HepG2 (cell line): Measurements from ENCODE around the gene UCN3. TPM values are rescaled to one million over a fixed set of nuclear protein-coding genes. Genes with fewer than 3 reads are reported as not detected.

Source experiments
- HNRNPL ChIP-seq: fragments of 200-400 bp; formaldehyde crosslinking; IDR thresholded peaks from 2 replicates; pipeline ENCODE4 v1.6.1; 2017; ENCODE audit warnings: mild to moderate bottlenecking, low read depth, low read length
- KAT8 ChIP-seq: IDR thresholded peaks from 2 replicates; pipeline ENCODE4 v1.6.1; 2016; ENCODE audit warnings: missing genetic modification reagents, missing compliant biosample characterization
- KMT2A ChIP-seq: sonication (generic); formaldehyde crosslinking; IDR thresholded peaks from 2 replicates; pipeline ENCODE4 v1.4.0; 2020; ENCODE audit warnings: missing genetic modification reagents
- MEIS2 ChIP-seq: sonication (generic); formaldehyde crosslinking; IDR thresholded peaks from 2 replicates; pipeline ENCODE4 v1.9.0; 2021; ENCODE audit warnings: mild to moderate bottlenecking, missing genetic modification reagents
- NONO ChIP-seq, 2 experiments: fragments of 450-650 bp in 1 of 2; sonication (generic) in 1 of 2; formaldehyde crosslinking in 1 of 2; IDR thresholded peaks in 1 of 2; conservative IDR thresholded peaks in 1 of 2; 2 replicates each; pipeline versions ENCODE4 v1.6.1 to v1.8.0; 2017 to 2022; ENCODE audit warnings: mild to moderate bottlenecking in 1 of 2, missing genetic modification reagents in 1 of 2, moderate library complexity in 1 of 2
- NRL ChIP-seq: sonication (generic); formaldehyde crosslinking; IDR thresholded peaks from 2 replicates; pipeline ENCODE4 v1.5.0; 2020; ENCODE audit warnings: missing genetic modification reagents, mild to moderate bottlenecking, moderate library complexity, borderline replicate concordance
- PRMT3 ChIP-seq: sonication (generic); formaldehyde crosslinking; IDR thresholded peaks from 2 replicates; pipeline ENCODE4 v1.8.1; 2022; ENCODE audit warnings: low read depth, mild to moderate bottlenecking, moderate library complexity, missing genetic modification reagents, borderline replicate concordance
- RBAK ChIP-seq: sonication (generic); formaldehyde crosslinking; IDR thresholded peaks from 2 replicates; pipeline ENCODE4 v1.5.1; 2020; ENCODE audit warnings: mild to moderate bottlenecking, missing genetic modification reagents
- SP4 ChIP-seq: sonication (generic); formaldehyde crosslinking; IDR thresholded peaks from 2 replicates; pipeline ENCODE4 v1.8.1; 2023; ENCODE audit warnings: mild to moderate bottlenecking, missing genetic modification reagents
- YY1 ChIP-seq: IDR thresholded peaks from 2 replicates; pipeline ENCODE4 v1.6.1; 2011; ENCODE audit warnings: low read length, low read depth, moderate library complexity, mild to moderate bottlenecking; ENCODE audit not compliant: insufficient read depth, insufficient replicate concordance
- ZBTB42 ChIP-seq: sonication (generic); formaldehyde crosslinking; IDR thresholded peaks from 2 replicates; pipeline ENCODE4 v1.5.0; 2020; ENCODE audit warnings: mild to moderate bottlenecking, missing genetic modification reagents
- ZKSCAN5 ChIP-seq: sonication (generic); formaldehyde crosslinking; IDR thresholded peaks from 2 replicates; pipeline ENCODE4 v1.5.1; 2020; ENCODE audit warnings: mild to moderate bottlenecking, missing genetic modification reagents
- ZNF296 ChIP-seq: sonication (generic); formaldehyde crosslinking; conservative IDR thresholded peaks from 2 replicates; pipeline ENCODE4 v1.5.0; 2020; ENCODE audit warnings: mild to moderate bottlenecking, missing genetic modification reagents
- ZNF672 ChIP-seq: sonication (generic); formaldehyde crosslinking; IDR thresholded peaks from 2 replicates; pipeline ENCODE4 v1.8.1; 2022; ENCODE audit warnings: missing genetic modification reagents
- ZNF766 ChIP-seq: sonication (generic); formaldehyde crosslinking; IDR thresholded peaks from 2 replicates; pipeline ENCODE4 v1.5.0; 2020; ENCODE audit warnings: missing genetic modification reagents, borderline replicate concordance
- ZSCAN21 ChIP-seq: sonication (generic); formaldehyde crosslinking; IDR thresholded peaks from 2 replicates; pipeline ENCODE4 v1.8.0; 2022; ENCODE audit warnings: mild to moderate bottlenecking, missing genetic modification reagents, moderate library complexity, borderline replicate concordance
- polyA plus RNA-seq, 8 experiments: library from polyadenylated mRNA; depleted of rRNA in 3 of 8; stranded (reverse) in 7 of 8; unstranded in 1 of 8; fragments of >200 nt; fragmentation: Illumina TruSeq in 4 of 8; extraction: Trizol in 4 of 8; gene quantifications; 2 replicates each; pipeline versions ENCODE4 v1.2.1 to v1.2.3, GENCODE V29; 2011 to 2016; ENCODE audit warnings: low read depth in 4 of 8, missing spikeins in 1 of 8, mixed read lengths in 1 of 8; ENCODE audit not compliant: insufficient read depth in 1 of 8
- total RNA-seq, 5 experiments: library from RNA; depleted of rRNA; stranded (reverse); fragments of >200 nt; fragmentation: Illumina TruSeq; extraction: Trizol; gene quantifications; 2 replicates each; pipeline ENCODE4 v1.2.3, GENCODE V29; 2016; ENCODE audit warnings: low read depth in 1 of 5
- TF ChIP-seq, protein P1 (sequence below): sonication (generic); formaldehyde crosslinking; IDR thresholded peaks from 2 replicates; pipeline ENCODE4 v1.9.0; 2021; ENCODE audit warnings: mild to moderate bottlenecking, missing genetic modification reagents
- TF ChIP-seq, protein P2 (sequence below): sonication (generic); formaldehyde crosslinking; IDR thresholded peaks from 2 replicates; pipeline ENCODE4; 2020; ENCODE audit warnings: missing genetic modification reagents, mild to moderate bottlenecking, borderline replicate concordance
- TF ChIP-seq, protein P3 (sequence below): sonication (generic); formaldehyde crosslinking; IDR thresholded peaks from 2 replicates; pipeline ENCODE4 v1.4.0; 2020; ENCODE audit warnings: missing genetic modification reagents

The UCN3 gene
- total and polyA plus RNA-seq, 2 of the 13 experiments (the other 11 are each of a cell fraction or from before 2014, with no cell fraction given) = not detected

DNA sequence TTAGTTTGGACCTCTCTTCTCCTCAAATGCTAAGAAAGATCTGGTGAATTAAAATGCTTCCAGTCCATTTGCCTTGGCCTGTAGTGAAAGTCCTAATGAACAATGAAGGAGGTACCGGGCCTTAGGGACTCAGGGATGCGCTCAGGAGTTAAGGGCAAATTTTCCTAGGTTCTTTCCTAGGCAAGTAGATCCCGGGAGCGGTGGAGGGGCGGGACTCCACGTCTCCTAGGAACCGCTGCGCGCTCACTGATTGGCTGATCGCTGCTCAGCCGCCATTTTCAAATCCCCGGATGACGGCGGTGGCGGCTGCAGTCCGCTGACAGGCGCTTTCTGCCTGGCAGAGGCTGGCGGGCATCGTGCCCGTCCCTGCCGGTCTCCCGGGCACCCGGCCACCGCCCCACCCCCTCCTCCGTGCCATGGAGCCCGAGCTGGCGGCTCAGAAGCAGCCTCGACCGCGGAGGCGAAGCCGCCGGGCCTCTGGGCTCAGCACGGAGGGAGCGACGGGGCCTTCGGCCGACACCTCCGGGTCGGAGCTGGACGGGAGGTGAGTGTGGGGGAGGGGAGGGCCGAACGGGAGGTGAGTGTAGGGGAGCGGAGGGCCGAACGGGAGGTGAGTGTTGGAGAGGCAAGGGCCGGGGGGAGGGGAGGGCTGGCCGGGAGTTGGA is 47.6 kb downstream of the UCN3 start, which contains the start of gene NET1 (continued):
- TF ChIP-seq, protein P1, sequence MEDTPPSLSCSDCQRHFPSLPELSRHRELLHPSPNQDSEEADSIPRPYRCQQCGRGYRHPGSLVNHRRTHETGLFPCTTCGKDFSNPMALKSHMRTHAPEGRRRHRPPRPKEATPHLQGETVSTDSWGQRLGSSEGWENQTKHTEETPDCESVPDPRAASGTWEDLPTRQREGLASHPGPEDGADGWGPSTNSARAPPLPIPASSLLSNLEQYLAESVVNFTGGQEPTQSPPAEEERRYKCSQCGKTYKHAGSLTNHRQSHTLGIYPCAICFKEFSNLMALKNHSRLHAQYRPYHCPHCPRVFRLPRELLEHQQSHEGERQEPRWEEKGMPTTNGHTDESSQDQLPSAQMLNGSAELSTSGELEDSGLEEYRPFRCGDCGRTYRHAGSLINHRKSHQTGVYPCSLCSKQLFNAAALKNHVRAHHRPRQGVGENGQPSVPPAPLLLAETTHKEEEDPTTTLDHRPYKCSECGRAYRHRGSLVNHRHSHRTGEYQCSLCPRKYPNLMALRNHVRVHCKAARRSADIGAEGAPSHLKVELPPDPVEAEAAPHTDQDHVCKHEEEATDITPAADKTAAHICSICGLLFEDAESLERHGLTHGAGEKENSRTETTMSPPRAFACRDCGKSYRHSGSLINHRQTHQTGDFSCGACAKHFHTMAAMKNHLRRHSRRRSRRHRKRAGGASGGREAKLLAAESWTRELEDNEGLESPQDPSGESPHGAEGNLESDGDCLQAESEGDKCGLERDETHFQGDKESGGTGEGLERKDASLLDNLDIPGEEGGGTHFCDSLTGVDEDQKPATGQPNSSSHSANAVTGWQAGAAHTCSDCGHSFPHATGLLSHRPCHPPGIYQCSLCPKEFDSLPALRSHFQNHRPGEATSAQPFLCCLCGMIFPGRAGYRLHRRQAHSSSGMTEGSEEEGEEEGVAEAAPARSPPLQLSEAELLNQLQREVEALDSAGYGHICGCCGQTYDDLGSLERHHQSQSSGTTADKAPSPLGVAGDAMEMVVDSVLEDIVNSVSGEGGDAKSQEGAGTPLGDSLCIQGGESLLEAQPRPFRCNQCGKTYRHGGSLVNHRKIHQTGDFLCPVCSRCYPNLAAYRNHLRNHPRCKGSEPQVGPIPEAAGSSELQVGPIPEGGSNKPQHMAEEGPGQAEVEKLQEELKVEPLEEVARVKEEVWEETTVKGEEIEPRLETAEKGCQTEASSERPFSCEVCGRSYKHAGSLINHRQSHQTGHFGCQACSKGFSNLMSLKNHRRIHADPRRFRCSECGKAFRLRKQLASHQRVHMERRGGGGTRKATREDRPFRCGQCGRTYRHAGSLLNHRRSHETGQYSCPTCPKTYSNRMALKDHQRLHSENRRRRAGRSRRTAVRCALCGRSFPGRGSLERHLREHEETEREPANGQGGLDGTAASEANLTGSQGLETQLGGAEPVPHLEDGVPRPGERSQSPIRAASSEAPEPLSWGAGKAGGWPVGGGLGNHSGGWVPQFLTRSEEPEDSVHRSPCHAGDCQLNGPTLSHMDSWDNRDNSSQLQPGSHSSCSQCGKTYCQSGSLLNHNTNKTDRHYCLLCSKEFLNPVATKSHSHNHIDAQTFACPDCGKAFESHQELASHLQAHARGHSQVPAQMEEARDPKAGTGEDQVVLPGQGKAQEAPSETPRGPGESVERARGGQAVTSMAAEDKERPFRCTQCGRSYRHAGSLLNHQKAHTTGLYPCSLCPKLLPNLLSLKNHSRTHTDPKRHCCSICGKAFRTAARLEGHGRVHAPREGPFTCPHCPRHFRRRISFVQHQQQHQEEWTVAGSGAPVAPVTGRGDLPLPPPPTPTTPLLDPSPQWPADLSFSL (CRISPR knock-in tag) = no peak
- peak; percentile 40; the same call in 1 of the 2 replicates for TF ChIP-seq MEIS2 (CRISPR knock-in tag)
- TF ChIP-seq, protein P2, sequence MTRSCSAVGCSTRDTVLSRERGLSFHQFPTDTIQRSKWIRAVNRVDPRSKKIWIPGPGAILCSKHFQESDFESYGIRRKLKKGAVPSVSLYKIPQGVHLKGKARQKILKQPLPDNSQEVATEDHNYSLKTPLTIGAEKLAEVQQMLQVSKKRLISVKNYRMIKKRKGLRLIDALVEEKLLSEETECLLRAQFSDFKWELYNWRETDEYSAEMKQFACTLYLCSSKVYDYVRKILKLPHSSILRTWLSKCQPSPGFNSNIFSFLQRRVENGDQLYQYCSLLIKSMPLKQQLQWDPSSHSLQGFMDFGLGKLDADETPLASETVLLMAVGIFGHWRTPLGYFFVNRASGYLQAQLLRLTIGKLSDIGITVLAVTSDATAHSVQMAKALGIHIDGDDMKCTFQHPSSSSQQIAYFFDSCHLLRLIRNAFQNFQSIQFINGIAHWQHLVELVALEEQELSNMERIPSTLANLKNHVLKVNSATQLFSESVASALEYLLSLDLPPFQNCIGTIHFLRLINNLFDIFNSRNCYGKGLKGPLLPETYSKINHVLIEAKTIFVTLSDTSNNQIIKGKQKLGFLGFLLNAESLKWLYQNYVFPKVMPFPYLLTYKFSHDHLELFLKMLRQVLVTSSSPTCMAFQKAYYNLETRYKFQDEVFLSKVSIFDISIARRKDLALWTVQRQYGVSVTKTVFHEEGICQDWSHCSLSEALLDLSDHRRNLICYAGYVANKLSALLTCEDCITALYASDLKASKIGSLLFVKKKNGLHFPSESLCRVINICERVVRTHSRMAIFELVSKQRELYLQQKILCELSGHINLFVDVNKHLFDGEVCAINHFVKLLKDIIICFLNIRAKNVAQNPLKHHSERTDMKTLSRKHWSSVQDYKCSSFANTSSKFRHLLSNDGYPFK (CRISPR knock-in tag) = peak; percentile 42; the same call in 1 of the 2 replicates
- no peak for TF ChIP-seq PRMT3
- TF ChIP-seq ZBTB42 (CRISPR knock-in tag) = 0 out of 2 replicates have a peak, but pooled peaks have one; percentile 56
- TF ChIP-seq, protein P3, sequence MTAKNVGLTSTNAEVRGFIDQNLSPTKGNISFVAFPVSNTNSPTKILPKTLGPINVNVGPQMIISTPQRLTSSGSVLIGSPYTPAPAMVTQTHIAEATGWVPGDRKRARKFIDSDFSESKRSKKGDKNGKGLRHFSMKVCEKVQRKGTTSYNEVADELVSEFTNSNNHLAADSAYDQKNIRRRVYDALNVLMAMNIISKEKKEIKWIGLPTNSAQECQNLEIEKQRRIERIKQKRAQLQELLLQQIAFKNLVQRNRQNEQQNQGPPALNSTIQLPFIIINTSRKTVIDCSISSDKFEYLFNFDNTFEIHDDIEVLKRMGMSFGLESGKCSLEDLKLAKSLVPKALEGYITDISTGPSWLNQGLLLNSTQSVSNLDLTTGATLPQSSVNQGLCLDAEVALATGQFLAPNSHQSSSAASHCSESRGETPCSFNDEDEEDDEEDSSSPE (CRISPR knock-in tag) = peak; percentile 98
- no peak for TF ChIP-seq ZNF296 (CRISPR knock-in tag)
- peak; percentile 56; the same call in 1 of the 2 replicates for TF ChIP-seq ZSCAN21 (CRISPR knock-in tag)
- TF ChIP-seq ZNF766 (CRISPR knock-in tag) = no peak
- TF ChIP-seq NRL (CRISPR knock-in tag) = no peak; the same call in 1 of the 2 replicates
- TF ChIP-seq ZKSCAN5 (CRISPR knock-in tag) = peak; percentile 96
- no peak for TF ChIP-seq NONO (IDR thresholded peaks at IDR 0.05)
- 0 out of 2 replicates have a peak, but pooled peaks have one; percentile 40 for TF ChIP-seq NONO (CRISPR knock-in tag; conservative IDR thresholded peaks at IDR 0.05)
- peak; percentile 95 for TF ChIP-seq HNRNPL
- peak; percentile 90 for TF ChIP-seq KMT2A (CRISPR knock-in tag)
- no peak for TF ChIP-seq RBAK (CRISPR knock-in tag)
- no peak for TF ChIP-seq SP4 (CRISPR knock-in tag)
- TF ChIP-seq YY1 = peak; percentile 90
- no peak for TF ChIP-seq ZNF672
- TF ChIP-seq KAT8 = peak; percentile 63
